HG02642 (cell line): ENCODE results near the gene HYAL1.
A peak's percentile ranks its signal among the peaks of the same experiment; 100 is the strongest.
"Not testable (repeated sequence)": the region's sequence is repeated elsewhere in the genome, so short reads cannot be mapped to it uniquely, and the experiment has no call there.

Experiments
- ATAC-seq: cut with Tn5 transposase; IDR thresholded peaks from one replicate; pipeline ENCODE4 v1.9.1; 2021; ENCODE audit warnings: mild to moderate bottlenecking; ENCODE audit not compliant: unreplicated experiment, poor library complexity

Gene HYAL1

DNA sequence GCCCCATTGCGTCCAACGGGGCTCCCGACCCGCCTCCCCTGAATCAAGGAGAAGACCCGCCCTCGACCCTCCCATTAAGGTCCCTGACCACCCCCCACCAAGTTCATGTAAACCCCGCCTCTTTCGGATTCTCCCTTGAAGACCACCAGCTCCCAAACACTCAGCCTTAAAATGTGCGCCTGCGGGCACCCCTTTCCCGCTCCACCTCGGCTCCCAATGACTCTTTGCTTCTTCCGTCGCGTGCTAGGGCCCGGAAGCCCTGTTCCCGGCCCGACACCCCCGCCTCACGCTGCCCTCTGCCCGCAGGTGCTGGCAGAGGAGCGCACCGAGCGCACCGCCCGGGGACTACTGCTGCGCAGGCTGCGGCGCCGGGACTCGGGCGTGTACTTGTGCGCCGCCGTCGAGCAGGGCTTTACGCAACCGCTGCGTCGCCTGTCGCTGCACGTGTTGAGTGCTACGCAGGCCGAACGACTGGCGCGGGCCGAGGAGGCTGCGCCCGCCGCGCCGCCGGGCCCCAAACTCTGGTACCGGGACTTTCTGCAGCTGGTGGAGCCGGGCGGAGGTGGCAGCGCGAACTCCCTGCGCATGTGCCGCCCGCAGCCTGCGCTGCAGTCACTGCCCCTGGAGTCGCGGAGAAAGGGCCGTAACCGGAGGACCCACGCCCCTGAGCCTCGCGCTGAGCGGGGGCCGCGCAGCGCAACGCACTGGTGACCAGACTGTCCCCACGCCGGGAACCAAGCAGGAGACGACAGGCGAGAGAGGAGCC, 27.2 kb downstream of the HYAL1 start:
- ATAC-seq = no peak

GRCh38 chr3:50275141-50275995, 28.0 kb downstream of the HYAL1 start:
- no peak for ATAC-seq

- no peak for ATAC-seq
Observed at GRCh38 chr3:50274371-50275104, 28.8 kb downstream of the HYAL1 start.

DNA sequence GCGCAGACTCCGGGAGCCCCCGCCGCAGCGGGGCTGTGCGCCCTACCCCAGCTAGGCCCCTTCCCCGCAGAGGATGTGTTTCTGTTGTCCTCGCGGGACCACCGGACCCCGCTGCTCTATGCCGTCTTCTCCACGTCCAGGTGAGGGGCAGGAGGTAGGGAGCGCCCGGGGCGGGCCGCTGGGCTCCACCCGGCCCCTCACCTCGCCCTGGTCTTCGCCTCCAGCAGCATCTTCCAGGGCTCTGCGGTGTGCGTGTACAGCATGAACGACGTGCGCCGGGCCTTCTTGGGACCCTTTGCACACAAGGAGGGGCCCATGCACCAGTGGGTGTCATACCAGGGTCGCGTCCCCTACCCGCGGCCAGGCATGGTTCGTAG, 29.7 kb downstream of the HYAL1 start:
- ATAC-seq = no peak

DNA sequence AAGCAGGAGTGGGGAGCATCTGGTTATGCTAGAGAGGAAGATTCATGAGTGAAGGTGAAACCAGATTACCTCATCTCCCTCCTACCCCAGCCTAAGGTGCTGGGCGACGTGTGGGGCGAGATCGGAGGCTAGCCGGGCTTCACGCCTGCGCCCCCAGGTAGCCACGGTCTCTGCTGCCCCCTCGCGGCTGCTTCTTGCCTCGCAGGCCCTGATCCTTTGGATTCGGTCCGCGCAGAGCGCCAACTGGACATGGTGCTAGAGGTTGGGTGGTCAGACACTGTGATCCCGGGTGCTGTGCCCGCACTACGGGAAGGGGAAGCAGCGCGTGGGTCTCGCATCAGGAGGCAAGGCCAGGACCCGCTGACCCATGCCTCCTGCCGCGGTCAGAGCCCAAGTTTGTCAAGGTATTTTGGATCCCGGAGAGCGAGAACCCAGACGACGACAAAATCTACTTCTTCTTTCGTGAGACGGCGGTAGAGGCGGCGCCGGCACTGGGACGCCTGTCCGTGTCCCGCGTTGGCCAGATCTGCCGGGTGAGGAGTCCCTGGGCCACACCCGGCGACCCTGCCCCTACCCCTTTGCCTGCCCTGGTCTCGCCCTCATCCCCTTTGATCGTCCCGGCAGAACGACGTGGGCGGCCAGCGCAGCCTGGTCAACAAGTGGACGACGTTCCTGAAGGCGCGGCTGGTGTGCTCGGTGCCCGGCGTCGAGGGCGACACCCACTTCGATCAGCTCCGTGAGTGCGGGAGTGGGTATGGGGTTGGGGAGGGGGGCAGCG, 30.3 kb downstream of the HYAL1 start:
- peak; percentile 82 for ATAC-seq

DNA sequence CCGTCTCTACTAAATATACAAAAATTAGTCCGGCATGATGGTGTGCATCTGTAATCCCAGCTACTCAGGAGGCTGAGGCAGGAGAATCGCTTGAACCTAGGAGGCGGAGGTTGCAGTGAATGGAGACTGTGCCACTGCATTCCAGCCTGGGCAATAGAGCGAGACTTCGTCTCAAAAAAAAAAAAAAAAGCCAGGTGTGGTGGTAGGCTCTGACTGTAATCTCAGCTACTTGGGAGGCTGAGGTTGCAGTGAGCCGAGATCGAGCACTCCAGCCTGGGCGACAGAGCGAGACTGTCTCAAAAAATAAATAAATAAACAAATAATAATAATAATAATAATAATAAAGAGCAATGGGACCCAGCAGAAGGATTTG, 30.9 kb downstream of the HYAL1 start:
- ATAC-seq = not testable (repeated sequence)

- ATAC-seq = no peak
Observed at GRCh38 chr3:50271314-50271936, 31.9 kb downstream of the HYAL1 start.

DNA sequence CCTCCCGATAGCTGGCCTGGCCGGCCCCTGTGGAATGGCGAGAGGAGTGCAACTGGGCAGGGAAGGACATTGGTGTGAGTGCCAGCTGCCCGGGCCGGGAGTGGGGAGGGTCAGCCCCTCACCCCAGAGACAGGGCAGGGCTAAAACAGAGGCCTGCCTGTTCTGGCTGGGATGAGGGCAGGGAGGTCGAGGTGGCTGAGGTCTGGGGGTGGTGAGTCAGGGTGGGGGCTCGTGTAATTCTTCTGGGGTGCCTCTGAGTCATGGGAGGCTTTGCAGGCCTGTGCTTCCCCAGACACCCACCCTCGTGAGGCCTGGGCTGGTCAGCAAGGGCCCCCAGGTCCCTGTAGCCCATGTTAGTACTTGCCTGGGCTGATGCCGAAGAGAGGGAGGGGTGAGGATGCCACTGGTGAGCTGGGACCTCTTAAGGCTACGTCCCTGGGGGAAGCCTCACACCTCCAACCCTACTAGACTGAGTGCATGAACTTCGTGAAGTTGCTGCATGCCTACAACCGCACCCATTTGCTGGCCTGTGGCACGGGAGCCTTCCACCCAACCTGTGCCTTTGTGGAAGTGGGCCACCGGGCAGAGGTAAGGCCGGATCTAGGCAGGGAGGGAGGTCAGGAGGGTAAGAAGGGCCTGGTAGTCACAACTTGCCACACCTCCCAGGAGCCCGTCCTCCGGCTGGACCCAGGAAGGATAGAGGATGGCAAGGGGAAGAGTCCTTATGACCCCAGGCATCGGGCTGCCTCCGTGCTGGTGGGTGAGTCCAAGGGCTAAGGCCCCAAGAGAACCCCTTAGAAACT, 32.8 kb downstream of the HYAL1 start:
- ATAC-seq = no peak

DNA sequence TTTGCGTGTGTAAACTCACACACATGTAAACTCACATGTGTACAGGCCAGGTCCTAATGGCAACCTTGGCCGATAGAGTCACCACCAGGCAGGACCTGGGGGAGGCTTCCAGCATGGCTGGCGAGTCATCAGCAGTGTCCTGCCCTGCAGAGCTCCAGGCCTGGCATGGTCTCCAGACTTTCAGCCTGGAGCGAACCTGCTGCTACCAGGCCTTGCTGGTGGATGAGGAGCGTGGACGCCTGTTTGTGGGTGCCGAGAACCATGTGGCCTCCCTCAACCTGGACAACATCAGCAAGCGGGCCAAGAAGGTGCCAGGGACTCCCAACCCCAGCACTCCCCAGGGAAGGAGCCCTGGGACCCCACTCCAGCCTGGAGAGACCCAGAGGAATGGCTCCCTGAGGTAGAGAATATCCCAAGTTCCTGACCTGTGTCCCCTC, 33.4 kb downstream of the HYAL1 start:
- no peak for ATAC-seq

GRCh38 chr3:50269460-50269859, 33.9 kb downstream of the HYAL1 start:
- ATAC-seq = no peak

DNA sequence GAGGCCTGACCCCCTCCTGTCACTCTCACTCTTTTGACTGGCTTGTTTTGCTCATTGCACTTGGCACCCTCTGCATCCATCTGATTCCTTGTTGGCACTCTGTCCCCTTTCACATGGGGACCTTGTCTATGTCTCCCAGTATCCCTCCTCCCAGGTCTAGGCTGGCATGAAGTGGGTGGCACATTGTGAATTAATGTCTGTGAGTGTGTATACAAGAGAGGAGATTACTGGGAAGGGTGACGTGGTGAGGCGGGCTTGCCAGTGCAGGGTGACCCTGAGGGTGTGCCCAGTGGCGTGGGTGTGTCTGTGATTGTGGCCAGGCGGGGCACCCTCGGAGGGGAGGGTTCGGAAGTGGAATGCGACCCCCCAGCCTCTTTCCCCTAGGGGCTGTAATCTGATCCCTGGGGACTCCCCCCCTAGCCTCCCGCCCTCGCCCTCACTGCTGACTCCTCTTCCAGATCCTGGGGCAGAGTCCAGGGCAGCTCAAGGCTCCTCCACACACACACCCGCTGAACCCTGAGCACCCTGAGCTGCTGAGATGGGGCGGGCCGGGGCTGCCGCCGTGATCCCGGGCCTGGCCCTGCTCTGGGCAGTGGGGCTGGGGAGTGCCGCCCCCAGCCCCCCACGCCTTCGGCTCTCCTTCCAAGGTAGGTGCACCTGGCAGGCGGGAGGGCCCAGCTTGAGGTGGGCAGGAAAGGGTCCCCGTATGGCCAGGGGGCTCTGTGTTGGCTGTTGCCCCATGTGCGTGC, 34.5 kb downstream of the HYAL1 start, which contains the start of gene SEMA3B:
TSS of gene SEMA3B (plus strand) at position 445 of the 749 bp plus-strand sequence. CDS start at position 539, 94 bp downstream.
- no peak for ATAC-seq

DNA sequence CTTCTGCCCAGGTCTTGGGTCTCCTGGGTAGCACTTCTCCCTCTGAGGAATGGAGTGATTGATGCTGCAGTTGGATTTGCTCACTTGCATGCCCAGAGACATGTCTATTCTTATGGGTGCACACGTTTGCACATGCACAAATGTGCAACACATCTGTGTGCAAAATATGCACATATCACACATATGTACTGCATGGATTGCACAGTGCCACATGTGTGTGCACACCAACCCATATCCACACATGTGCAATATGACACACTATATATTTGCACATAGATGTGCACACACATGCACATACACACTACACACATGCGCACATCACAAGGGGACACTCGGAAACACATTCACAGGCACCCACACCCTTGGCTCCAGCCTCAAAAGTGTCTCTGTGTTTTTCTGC, 35.1 kb downstream of the HYAL1 start:
- no peak for ATAC-seq

DNA sequence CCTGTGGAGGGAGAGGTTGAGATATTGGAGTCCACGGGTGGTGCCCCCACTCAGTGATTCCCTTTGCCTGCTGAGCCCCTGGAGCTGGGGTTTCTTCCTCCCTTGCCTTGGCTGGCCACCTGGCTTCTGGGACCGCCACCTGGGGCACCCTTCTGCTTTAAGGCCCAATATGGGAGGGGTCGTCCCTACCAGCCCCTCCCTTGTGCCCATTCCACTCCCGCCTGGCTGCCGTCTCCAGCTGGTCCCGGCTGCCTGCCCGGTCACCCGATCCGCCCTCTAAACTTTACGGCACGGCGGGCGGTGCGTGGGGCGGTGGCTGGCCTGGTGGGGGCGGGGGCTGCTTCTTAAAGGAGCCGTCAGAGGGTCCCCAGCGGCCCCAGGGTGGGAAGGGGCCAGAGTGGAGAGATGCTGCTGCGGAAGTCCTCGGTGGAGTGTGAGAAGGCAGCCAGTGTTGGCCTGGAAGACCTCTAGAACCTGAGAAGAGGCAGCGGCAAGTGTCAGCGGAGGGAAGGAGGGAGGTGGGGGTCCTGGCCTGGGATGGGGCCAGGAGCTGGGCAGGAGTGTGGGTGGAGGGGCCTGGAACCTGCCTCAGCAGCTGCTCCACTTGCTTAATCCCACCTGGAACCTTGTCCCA, 36.0 kb downstream of the HYAL1 start:
- no peak for ATAC-seq

GRCh38 chr3:50266836-50267235, 36.5 kb downstream of the HYAL1 start:
- no peak for ATAC-seq

- no peak for ATAC-seq
Observed at GRCh38 chr3:50266017-50266416, 37.4 kb downstream of the HYAL1 start.

DNA sequence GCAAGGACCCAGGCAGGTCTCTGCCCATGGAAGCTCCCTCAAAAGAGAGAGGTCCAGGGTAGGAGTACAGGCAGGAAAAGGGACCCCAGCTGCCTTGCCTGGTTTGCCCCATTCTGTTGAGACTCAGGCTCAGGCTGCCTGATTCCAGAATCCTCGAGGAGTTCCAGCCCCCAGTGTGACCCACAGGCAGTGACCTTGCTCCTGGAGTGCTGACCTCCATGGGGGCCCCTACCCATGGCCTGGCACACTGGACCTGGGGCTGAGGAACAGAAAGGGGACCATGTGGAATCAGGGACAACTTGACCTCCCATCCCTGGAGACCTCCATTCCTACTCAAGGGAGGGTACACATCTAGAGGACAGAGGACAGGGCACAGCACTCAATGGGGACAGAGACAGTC, 37.8 kb downstream of the HYAL1 start:
- no peak for ATAC-seq

- no peak for ATAC-seq
Observed at GRCh38 chr3:50264964-50265485, 38.3 kb downstream of the HYAL1 start.
